ENCODE measurements around the gene GRM4. TPM values are rescaled to one million over a fixed set of nuclear protein-coding genes. Genes with fewer than 3 reads are reported as not detected.

The GRM4 gene
- total RNA-seq, 1 experiment from 2014 or later: 5.6 TPM

DNA sequence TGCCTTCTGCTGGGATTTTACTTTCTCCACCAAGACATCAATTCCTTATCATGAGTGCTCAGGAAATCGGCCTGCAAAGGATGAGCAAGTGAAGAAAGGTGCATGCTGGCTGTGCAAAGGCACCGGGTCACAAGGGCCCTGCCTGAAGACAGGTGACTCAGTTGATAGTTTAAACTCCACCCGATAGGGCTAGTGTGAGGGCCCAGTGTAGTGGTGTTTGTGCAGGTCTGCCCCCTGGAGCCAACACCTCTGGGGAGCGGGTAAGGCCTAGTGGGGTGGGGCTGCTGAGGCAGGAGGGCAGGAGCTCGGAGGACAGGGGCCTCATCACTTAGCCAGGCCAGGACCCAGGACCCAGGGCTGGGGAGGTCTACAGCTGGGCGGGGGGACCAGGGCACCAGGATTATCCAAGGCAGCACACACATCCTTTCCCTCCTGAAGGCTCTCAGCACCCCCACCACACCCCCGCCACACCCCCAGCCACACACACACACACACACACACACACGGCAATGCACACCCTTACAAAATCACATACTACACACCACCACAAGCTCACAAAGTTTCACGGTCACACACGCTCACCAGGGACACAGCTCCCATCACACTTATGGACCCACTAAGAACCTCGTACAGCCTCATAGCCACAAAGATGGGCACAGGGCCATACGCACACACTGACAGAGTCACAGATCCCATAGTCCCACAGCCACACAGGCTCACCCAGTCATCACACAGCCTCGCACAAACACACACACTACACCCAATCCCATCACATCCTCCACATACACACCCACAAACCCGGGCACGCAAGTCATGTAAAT, 75.4 kb downstream of the GRM4 start:
- H2BK15ac ChIP-seq (ENCODE audit: low read depth, low read length): no peak overlapping the region
- no peak overlapping the region for H4K8ac ChIP-seq (replicated peaks; ENCODE audit: insufficient read length, low read depth, low read length)
- DNase-seq: no peak
- no peaks in the 10 kb centered on the region; the same call in 1 of the 2 replicates for H3K27me3 Mint-ChIP-seq (ENCODE audit: low read depth)
- no peaks in the 10 kb centered on the region for H3K23me2 ChIP-seq (ENCODE audit: insufficient read length, low read depth, low read length, poor library complexity, severe bottlenecking)
- H3K18ac ChIP-seq (ENCODE audit: insufficient read length, low read depth, low read length): no peak overlapping the region
- no peak overlapping the region for H2BK120ac ChIP-seq (ENCODE audit: low read depth, low read length, poor library complexity, severe bottlenecking)
- no peak overlapping the region for H3T11ph ChIP-seq (ENCODE audit: low read length)
- H2AFZ ChIP-seq (ENCODE audit: low read length): no peak overlapping the region
- H3K4me1 ChIP-seq (ENCODE audit: insufficient read depth, low read length): no peaks in the 10 kb centered on the region
- no peaks in the 10 kb centered on the region for H4K20me1 ChIP-seq (ENCODE audit: control insufficient read depth, insufficient read depth, insufficient read length)
- H2BK20ac ChIP-seq (ENCODE audit: low read depth, low read length, poor library complexity, severe bottlenecking): no peak overlapping the region
- H3K36me3 Mint-ChIP-seq (ENCODE audit: insufficient read depth in 1 of 3, low read depth in 3 of 3): no peaks in the 10 kb centered on the region
- H3K79me2 ChIP-seq (ENCODE audit: insufficient read depth, low read length): no peaks in the 10 kb centered on the region
- H4K5ac ChIP-seq (ENCODE audit: insufficient read length, low read depth, low read length): no peak overlapping the region
- H3K79me1 ChIP-seq (ENCODE audit: insufficient read depth, low read depth, low read length, poor library complexity, severe bottlenecking): no peaks in the 10 kb centered on the region
- H3K9ac ChIP-seq (ENCODE audit: extremely low read depth, insufficient read length, low read length): no peak overlapping the region
- H3K4me1 Mint-ChIP-seq: peaks cover 2 to 9% of the 10 kb centered on the region in 2 experiments; a peak in 3 of 4 replicates
- no peaks in the 10 kb centered on the region for H3K27me3 ChIP-seq (ENCODE audit: insufficient read depth, low read length)
- no peak overlapping the region for H3K4me2 ChIP-seq (ENCODE audit: insufficient read depth, insufficient read length, low read length)
- no peak overlapping the region for H3K4ac ChIP-seq (ENCODE audit: low read depth, low read length)
- WGBS (ENCODE audit: extremely low coverage, insufficient read length, low lambda C conversion rate): 100% methylated on average over 3 of the region's 15 CpGs
- no peaks in the 10 kb centered on the region for H3K9me3 ChIP-seq (ENCODE audit: control insufficient read depth, low read depth, low read length)
- H2AK5ac ChIP-seq (ENCODE audit: insufficient read length, low read length): no peak overlapping the region
- H3K27ac ChIP-seq (ENCODE audit: insufficient read length, low read depth, low read length): no peak overlapping the region
- no peak overlapping the region for H3K27ac Mint-ChIP-seq
- H3K9me3 Mint-ChIP-seq: no peaks in the 10 kb centered on the region
- no peak overlapping the region for H3K23ac ChIP-seq (ENCODE audit: insufficient read length, low read depth, low read length)
- no peak overlapping the region for H2BK5ac ChIP-seq (ENCODE audit: insufficient read length, low read length)
- TF ChIP-seq, protein P1, sequence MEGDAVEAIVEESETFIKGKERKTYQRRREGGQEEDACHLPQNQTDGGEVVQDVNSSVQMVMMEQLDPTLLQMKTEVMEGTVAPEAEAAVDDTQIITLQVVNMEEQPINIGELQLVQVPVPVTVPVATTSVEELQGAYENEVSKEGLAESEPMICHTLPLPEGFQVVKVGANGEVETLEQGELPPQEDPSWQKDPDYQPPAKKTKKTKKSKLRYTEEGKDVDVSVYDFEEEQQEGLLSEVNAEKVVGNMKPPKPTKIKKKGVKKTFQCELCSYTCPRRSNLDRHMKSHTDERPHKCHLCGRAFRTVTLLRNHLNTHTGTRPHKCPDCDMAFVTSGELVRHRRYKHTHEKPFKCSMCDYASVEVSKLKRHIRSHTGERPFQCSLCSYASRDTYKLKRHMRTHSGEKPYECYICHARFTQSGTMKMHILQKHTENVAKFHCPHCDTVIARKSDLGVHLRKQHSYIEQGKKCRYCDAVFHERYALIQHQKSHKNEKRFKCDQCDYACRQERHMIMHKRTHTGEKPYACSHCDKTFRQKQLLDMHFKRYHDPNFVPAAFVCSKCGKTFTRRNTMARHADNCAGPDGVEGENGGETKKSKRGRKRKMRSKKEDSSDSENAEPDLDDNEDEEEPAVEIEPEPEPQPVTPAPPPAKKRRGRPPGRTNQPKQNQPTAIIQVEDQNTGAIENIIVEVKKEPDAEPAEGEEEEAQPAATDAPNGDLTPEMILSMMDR (conservative IDR thresholded peaks at IDR 0.05): no peak
- H2BK12ac ChIP-seq (ENCODE audit: insufficient read length, low read depth, low read length): no peak overlapping the region
- H4K91ac ChIP-seq (ENCODE audit: insufficient read length, low read depth, low read length): no peak overlapping the region
- H3K14ac ChIP-seq (ENCODE audit: insufficient read depth, low read length): no peak overlapping the region
- H3K4me3 Mint-ChIP-seq: no peak overlapping the region
- no peak overlapping the region for H3K56ac ChIP-seq (ENCODE audit: insufficient read length, low read depth, low read length)

All from H9 (cell line).